Progenitor cell of endocrine pancreas (in vitro differentiated cells): ENCODE results near the gene RNF168. TPM values are rescaled to one million over a fixed set of nuclear protein-coding genes. Genes with fewer than 3 reads are reported as not detected.

Source experiments
- DNase-seq: peaks from one replicate; pipeline ENCODE4 v3.0.0; 2021; ENCODE audit warnings: low spot score; ENCODE audit not compliant: unreplicated experiment
- H3K27ac Mint-ChIP-seq: 2 replicates; pipeline ENCODE4 v1.8.0; 2021; ENCODE audit warnings: mild to moderate bottlenecking, moderate library complexity, mixed read lengths
- H3K27me3 Mint-ChIP-seq: 2 replicates; pipeline ENCODE4 v1.8.0; 2021; ENCODE audit warnings: mixed read lengths
- H3K36me3 Mint-ChIP-seq: 2 replicates; pipeline ENCODE4 v1.8.0; 2022; ENCODE audit warnings: mixed read lengths; ENCODE audit not compliant: insufficient read depth
- H3K4me1 Mint-ChIP-seq: 2 replicates; pipeline ENCODE4 v1.8.0; 2021; ENCODE audit warnings: low read depth, mixed read lengths
- H3K4me3 Mint-ChIP-seq: 2 replicates; pipeline ENCODE4 v1.8.0; 2021; ENCODE audit warnings: low read depth, mild to moderate bottlenecking, moderate library complexity, mixed read lengths
- H3K9me3 Mint-ChIP-seq: 2 replicates; pipeline ENCODE4 v1.8.0; 2021; ENCODE audit warnings: low read depth, mixed read lengths
- total RNA-seq: library from RNA; stranded (reverse); gene quantifications from 2 replicates; pipeline ENCODE4 v1.2.1, GENCODE V29; 2021
- TF ChIP-seq, protein P1 (sequence below): fragments of 200-600 bp; sonication (generic); IDR thresholded peaks from one replicate; pipeline ENCODE4 v1.5.0; 2021; ENCODE audit warnings: antibody characterized with exemption, mild to moderate bottlenecking; ENCODE audit not compliant: unreplicated experiment

Gene RNF168
- total RNA-seq, 1 donor from 2014 or later = 26.4 TPM

DNA sequence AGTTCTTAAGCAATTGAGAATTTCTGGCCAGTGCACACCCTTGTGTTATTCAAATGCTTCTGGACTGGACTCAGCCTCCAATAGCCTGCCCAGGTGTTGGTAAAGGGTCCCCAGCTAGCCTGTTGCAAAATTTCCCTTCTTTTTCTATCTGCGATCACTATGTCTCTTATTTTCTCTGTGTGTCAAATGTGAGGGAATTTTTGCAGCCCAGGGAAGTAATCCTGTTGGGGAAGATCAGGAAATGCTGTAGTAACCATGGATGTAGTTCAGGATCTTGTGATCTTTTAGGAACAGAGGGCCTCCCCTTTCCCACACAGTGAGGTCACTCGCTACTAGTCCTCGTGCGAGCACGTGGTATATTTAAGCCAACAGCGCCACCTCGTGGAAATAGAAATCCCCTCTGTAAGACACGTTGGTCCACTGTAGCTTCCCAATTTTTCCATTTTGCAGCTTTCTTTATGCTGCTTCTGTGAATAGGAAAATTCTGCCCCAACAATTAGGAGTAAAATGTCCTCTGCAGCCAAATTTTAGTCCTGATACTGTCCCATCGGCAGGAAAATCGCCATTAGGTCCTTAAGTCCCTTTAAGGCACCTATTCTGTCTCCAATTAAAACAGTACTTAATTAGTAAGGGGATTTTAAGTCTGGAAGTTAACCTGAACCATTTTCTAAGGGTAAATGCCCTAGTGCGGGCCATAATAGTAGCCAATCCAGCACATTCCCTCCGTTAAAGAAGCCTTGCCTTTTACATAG lies 15.6 kb upstream of the RNF168 start:
- H3K9me3 Mint-ChIP-seq = peaks cover 41% of the 10 kb centered on the region
- H3K4me3 Mint-ChIP-seq = no peak overlapping the region
- DNase-seq = no peak
- TF ChIP-seq, protein P1, sequence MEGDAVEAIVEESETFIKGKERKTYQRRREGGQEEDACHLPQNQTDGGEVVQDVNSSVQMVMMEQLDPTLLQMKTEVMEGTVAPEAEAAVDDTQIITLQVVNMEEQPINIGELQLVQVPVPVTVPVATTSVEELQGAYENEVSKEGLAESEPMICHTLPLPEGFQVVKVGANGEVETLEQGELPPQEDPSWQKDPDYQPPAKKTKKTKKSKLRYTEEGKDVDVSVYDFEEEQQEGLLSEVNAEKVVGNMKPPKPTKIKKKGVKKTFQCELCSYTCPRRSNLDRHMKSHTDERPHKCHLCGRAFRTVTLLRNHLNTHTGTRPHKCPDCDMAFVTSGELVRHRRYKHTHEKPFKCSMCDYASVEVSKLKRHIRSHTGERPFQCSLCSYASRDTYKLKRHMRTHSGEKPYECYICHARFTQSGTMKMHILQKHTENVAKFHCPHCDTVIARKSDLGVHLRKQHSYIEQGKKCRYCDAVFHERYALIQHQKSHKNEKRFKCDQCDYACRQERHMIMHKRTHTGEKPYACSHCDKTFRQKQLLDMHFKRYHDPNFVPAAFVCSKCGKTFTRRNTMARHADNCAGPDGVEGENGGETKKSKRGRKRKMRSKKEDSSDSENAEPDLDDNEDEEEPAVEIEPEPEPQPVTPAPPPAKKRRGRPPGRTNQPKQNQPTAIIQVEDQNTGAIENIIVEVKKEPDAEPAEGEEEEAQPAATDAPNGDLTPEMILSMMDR = peak; percentile 13
- peaks cover 3% of the 10 kb centered on the region for H3K36me3 Mint-ChIP-seq
- H3K27me3 Mint-ChIP-seq = no peaks in the 10 kb centered on the region
- H3K27ac Mint-ChIP-seq = no peak overlapping the region
- H3K4me1 Mint-ChIP-seq = no peaks in the 10 kb centered on the region

DNA sequence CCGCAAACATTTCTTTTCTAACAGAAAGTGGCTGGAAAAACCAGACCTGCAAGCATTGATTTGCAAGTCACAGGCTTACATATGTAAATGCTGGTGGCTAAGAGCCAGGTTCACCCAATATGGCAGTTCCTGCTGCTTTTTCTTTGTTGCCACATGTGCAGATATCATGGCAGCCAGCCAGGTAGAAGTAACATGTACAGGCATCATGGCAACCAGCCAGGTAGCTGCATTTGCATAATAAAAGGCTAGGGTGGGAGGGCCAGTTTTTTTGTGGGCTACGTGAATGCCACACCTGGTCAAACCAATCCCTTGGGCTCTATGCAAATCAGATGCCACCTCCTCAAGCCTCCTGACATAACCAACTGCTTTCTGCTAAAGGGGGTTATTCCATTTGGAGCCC lies 14.4 kb upstream of the RNF168 start:
- TF ChIP-seq, protein P1 = no peak
- Mint-ChIP-seq H3K27ac (no peak overlapping the region), H3K4me1 (no peaks in the 10 kb centered on the region), H3K27me3 (no peaks in the 10 kb centered on the region), H3K36me3 (peaks cover 3% of the 10 kb centered on the region), H3K9me3 (peaks cover 41% of the 10 kb centered on the region), H3K4me3 (no peak overlapping the region)
- DNase-seq = no peak

DNA sequence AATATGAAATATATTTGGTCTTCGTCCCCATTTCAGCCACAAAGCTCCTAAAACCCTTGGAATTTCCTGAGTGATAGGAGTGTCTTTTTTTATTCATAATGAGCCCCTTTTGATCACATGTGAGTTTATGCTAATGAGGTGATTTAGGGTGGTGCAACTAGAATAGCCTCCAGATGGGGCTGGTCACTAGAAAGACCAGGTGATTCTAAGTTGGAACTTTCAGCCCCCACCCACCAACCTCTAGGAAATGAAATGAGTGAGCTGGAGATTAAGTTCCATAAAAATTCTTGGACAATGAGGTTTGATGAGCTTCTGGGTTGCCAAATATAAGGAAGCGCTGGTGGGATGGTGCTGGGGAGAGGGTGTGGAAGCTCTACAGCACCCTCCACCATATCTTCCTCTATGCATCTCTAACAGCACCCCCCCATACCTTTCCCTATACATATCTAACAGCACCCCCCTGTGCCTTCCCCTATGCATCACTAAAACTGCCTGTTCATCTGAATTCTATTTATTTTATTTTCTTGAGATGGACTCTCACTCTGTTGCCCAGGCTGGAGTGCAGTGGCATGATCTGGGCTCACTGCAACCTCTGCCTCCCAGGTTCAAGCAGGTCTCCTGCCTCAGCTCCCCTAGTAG lies 13.7 kb upstream of the RNF168 start:
- TF ChIP-seq, protein P1 = no peak
- Mint-ChIP-seq H3K9me3 (peaks cover 38% of the 10 kb centered on the region), H3K27me3 (no peaks in the 10 kb centered on the region), H3K36me3 (peaks cover 3% of the 10 kb centered on the region), H3K4me3 (no peak overlapping the region), H3K27ac (no peak overlapping the region), H3K4me1 (no peaks in the 10 kb centered on the region)
- DNase-seq = no peak

DNA sequence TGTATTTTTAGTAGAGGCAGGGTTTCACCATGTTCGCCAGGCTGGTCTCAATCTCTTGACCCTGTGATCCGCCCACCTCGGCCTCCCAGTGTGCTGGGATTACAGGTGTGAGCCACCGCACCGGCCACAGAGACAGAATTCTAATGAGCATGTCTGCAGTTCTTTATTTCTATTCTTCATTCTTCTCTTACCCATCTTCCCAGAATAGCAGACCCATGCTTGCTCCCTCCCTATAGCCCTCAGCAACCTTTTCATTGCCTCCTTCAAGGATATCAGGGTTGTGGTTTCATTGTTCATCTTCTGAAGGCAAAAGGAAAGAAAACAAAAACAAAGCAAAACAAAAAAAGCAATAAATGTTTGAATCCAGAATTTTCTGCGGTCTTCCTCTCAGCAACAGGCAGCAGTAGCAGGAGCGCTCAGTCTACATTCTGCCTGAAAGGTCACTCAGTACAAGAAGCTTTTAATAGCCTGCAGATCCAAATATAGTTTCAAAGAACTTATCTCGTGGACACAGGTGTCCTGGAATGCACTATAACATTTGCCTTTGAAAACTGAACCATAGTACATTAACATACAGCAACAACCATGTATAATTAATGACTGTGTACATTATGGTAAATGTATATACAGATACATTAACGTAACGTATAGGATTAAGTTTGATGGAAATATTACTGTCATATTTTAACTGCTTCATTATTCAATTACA lies 11.5 kb upstream of the RNF168 start, which contains the start of gene SMCO1:
Gene SMCO1, minus strand, starts transcription at position 434 of the 709 bp plus-strand sequence. Its CDS starts 137 bp downstream, at position 297.
- Mint-ChIP-seq H3K9me3 (peaks cover 22% of the 10 kb centered on the region), H3K36me3 (no peaks in the 10 kb centered on the region), H3K27me3 (peaks cover 4% of the 10 kb centered on the region), H3K4me3 (no peak within 1 kb of the TSS), H3K27ac (no peak within 1 kb of the TSS), H3K4me1 (no peaks in the 10 kb centered on the region)
- TF ChIP-seq, protein P1 = no peak
- DNase-seq = no peak

DNA sequence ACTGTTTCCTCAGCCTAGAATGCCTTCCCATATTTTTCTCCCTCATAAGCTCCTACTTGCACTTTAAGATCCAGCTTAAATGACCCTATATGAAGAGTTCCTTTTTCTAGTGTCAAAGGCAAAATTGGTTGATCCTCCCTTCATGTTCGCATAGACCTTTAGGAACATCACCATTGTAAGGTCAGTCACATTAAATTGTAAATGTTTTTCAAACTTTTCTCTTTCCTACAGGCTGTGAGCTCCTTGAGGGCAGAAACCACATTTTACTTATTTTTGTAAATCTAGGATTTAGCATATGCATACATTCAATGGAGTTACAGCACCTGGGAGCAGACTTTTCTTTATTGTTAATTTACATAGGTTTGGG lies 10.8 kb upstream of the RNF168 start:
- Mint-ChIP-seq H3K4me1 (no peaks in the 10 kb centered on the region), H3K27ac (no peak overlapping the region), H3K36me3 (no peaks in the 10 kb centered on the region), H3K4me3 (no peak overlapping the region), H3K9me3 (peaks cover 15% of the 10 kb centered on the region), H3K27me3 (peaks cover 4% of the 10 kb centered on the region)
- DNase-seq = no peak
- TF ChIP-seq, protein P1 = no peak
